Stimulated activated CD4-positive, alpha-beta T cell treated with anti-CD3 and anti-CD28 coated beads, Interleukin-12 subunit alpha, Interleukin-12 subunit beta, amount 100 ng/mL, for 4 hours (primary cell): ENCODE measurements around the gene CRYAA.

Source experiments
- DNase-seq: peaks from one replicate; pipeline ENCODE4 v3.0.0-alpha.2; 2020

Gene CRYAA

GRCh38 chr21:43204638-43205037, 35.8 kb downstream of the CRYAA start:
- no peak for DNase-seq

- no peak for DNase-seq
Measured at GRCh38 chr21:43206231-43207042, 37.6 kb downstream of the CRYAA start.

- no peak for DNase-seq
Measured at GRCh38 chr21:43207043-43207315, 38.2 kb downstream of the CRYAA start.

GRCh38 chr21:43207868-43208267, 39.1 kb downstream of the CRYAA start:
- no peak for DNase-seq

GRCh38 chr21:43208561-43209332, 39.9 kb downstream of the CRYAA start:
- DNase-seq: no peak

GRCh38 chr21:43209575-43210453, 41.0 kb downstream of the CRYAA start:
- DNase-seq: no peak

- no peak for DNase-seq
Measured at GRCh38 chr21:43210454-43211071, 41.8 kb downstream of the CRYAA start.

- DNase-seq: no peak
Measured at GRCh38 chr21:43211072-43211759, 42.4 kb downstream of the CRYAA start.

GRCh38 chr21:43211760-43212115, 42.9 kb downstream of the CRYAA start:
- DNase-seq: no peak
